Activated T-cell treated with anti-CD3 and anti-CD28 coated beads, Interleukin-2, amount 50 U/mL, for 24 hours (primary cell): ENCODE data around the gene IPCEF1.
"Not testable (repeated sequence)": the region's sequence is repeated elsewhere in the genome, so short reads cannot be mapped to it uniquely, and the experiment has no call there.

Experiments used
- DNase-seq: peaks from one replicate; pipeline ENCODE4 v3.0.0-alpha.2; 2020
- H3K27ac Mint-ChIP-seq: 2 replicates; pipeline ENCODE4 v1.8.0; 2020; ENCODE audit warnings: mild to moderate bottlenecking, mixed read lengths
- H3K27me3 Mint-ChIP-seq: 2 replicates; pipeline ENCODE4 v1.8.0; 2020; ENCODE audit warnings: mixed read lengths
- H3K36me3 Mint-ChIP-seq: 2 replicates; pipeline ENCODE4 v1.8.0; 2020; ENCODE audit warnings: low read depth, mixed read lengths
- H3K4me1 Mint-ChIP-seq: 2 replicates; pipeline ENCODE4 v1.8.0; 2020; ENCODE audit warnings: low read depth, mixed read lengths
- H3K4me3 Mint-ChIP-seq: 2 replicates; pipeline ENCODE4 v1.8.0; 2020; ENCODE audit warnings: mild to moderate bottlenecking, moderate library complexity, mixed read lengths
- H3K9me3 Mint-ChIP-seq: 2 replicates; pipeline ENCODE4 v1.8.0; 2020; ENCODE audit warnings: mixed read lengths

IPCEF1 gene

DNA sequence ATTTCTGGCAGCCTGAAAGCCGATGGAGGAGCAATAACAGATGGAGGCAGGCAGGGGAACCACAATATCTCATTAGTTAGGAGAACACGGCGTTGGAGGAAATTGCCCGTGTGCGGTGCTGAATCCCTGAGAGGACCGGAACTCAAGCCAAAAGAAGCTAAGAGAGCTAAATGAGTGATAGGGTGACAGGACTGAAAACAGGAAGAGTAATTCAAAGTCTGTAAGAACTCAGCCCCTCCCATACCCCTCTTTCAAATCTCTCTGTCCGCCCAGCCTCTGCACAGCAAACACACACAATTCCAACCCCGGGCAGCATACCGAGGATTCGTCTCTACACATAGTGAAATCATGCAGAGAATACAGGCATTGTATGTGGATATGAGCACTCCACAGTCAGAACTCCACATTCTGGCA is 2.6 kb upstream of the IPCEF1 start:
- Mint-ChIP-seq H3K4me3 (peak overlapping the region; percentile 7), H3K27ac (peak overlapping the region; percentile 20), H3K9me3 (peaks cover 4% of the 10 kb centered on the region), H3K4me1 (peaks cover 50% of the 10 kb centered on the region), H3K36me3 (no peaks in the 10 kb centered on the region), H3K27me3 (peaks cover 42% of the 10 kb centered on the region)
- DNase-seq = no peak

DNA sequence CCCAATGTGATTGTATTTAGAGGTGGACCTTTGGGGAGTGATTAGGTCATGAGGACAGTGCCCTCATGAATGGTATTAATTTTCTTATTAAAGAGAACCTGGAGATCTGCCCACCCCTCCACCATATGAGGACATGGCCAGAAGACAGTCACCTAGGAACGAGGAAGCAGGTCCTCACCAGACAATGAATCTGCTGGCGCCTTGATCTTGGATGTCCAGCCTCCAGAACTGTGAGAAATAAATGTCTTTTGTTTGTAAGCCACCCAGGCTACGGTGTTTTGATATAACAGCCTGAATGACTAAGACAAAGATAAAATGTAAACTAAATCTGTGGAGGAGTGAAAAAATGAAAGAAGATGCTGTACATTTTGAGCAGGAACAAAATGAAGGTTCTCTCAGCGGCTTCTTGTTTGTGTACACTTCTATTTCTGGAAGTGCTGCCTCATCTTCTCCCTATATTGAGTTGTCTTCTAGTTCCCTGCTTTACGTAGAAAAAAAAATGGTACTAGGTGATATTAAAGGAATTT is 1.5 kb upstream of the IPCEF1 start:
- no peaks in the 10 kb centered on the region for H3K36me3 Mint-ChIP-seq
- H3K27ac Mint-ChIP-seq = no peak overlapping the region

GRCh38 chr6:154356113-154356512 is 490 bp downstream of the IPCEF1 start:
- Mint-ChIP-seq H3K9me3 (peaks cover 4% of the 10 kb centered on the region), H3K36me3 (no peaks in the 10 kb centered on the region), H3K27ac (no peak overlapping the region), H3K27me3 (peaks cover 52% of the 10 kb centered on the region), H3K4me1 (peaks cover 69% of the 10 kb centered on the region), H3K4me3 (no peak overlapping the region)
- no peak for DNase-seq

More for the DNA sequence above, 1.5 kb upstream of the IPCEF1 start:
- Mint-ChIP-seq H3K9me3 (peaks cover 4% of the 10 kb centered on the region), H3K27me3 (peaks cover 44% of the 10 kb centered on the region), H3K4me3 (no peak overlapping the region), H3K4me1 (peaks cover 58% of the 10 kb centered on the region)
- no peak for DNase-seq

GRCh38 chr6:154354265-154354777 is 2.3 kb downstream of the IPCEF1 start:
- H3K4me1 Mint-ChIP-seq = peaks cover 53% of the 10 kb centered on the region

DNA sequence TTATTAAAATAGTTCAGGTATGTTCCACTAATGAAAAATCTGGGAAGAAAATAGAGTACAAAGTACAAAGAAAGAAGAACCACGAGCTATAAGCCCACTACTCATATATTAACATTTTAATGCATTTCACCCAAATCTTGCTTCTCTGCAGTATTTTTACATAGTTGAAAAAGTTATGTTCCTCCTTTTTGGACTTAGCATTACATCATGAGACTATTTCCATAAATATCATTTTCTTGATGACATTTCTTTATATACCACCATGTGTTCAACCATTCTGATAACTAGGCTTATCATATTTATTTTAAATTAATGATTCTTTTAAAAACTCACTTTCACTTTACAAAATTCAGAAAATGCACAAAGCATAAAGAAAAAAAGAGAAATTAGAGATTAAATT is 3.0 kb downstream of the IPCEF1 start:
- H3K27ac Mint-ChIP-seq = no peak overlapping the region
- no peaks in the 10 kb centered on the region for H3K36me3 Mint-ChIP-seq
- no peak overlapping the region for H3K4me3 Mint-ChIP-seq
- H3K9me3 Mint-ChIP-seq = no peaks in the 10 kb centered on the region
- H3K4me1 Mint-ChIP-seq = peaks cover 47% of the 10 kb centered on the region
- H3K27me3 Mint-ChIP-seq = peaks cover 39% of the 10 kb centered on the region
- DNase-seq = no peak

More at GRCh38 chr6:154354265-154354777, 2.3 kb downstream of the IPCEF1 start:
- Mint-ChIP-seq H3K9me3 (no peaks in the 10 kb centered on the region), H3K27ac (no peak overlapping the region), H3K4me3 (no peak overlapping the region), H3K27me3 (peaks cover 46% of the 10 kb centered on the region), H3K36me3 (no peaks in the 10 kb centered on the region)
- no peak for DNase-seq

- Mint-ChIP-seq H3K4me3 (no peak overlapping the region), H3K27me3 (peaks cover 38% of the 10 kb centered on the region), H3K27ac (no peak overlapping the region), H3K9me3 (no peaks in the 10 kb centered on the region), H3K4me1 (peaks cover 43% of the 10 kb centered on the region), H3K36me3 (no peaks in the 10 kb centered on the region)
- no peak for DNase-seq
Measured at GRCh38 chr6:154352898-154353585, 3.6 kb downstream of the IPCEF1 start.

- no peak overlapping the region for H3K4me3 Mint-ChIP-seq
- peaks cover 31% of the 10 kb centered on the region for H3K4me1 Mint-ChIP-seq
- H3K27ac Mint-ChIP-seq = no peak overlapping the region
- H3K9me3 Mint-ChIP-seq = peaks cover 2% of the 10 kb centered on the region
- no peak for DNase-seq
- no peaks in the 10 kb centered on the region for H3K36me3 Mint-ChIP-seq
- peaks cover 27% of the 10 kb centered on the region for H3K27me3 Mint-ChIP-seq
Measured at GRCh38 chr6:154350293-154350692, 6.3 kb downstream of the IPCEF1 start.

DNA sequence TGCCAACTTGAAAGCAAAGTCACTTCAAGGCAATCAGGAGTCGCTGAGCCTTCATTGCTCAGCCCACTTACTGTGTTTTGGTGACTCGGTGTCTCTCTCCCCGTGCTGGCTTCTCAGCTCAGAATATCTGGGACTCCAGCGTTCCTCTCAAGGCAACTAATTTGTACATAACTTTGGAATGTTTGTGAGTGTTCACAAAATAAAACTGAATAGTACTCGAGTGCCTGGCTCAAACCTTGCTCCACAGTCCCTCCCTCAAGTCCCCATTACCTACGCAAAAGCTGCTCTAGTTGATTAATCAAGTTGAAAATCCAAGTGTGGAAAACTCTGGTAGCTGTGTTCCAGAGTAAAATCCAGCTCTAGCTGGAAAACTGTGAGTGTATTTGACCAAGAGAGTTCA is 8.6 kb downstream of the IPCEF1 start:
- H3K4me3 Mint-ChIP-seq = no peak overlapping the region
- no peaks in the 10 kb centered on the region for H3K36me3 Mint-ChIP-seq
- peaks cover 11% of the 10 kb centered on the region for H3K4me1 Mint-ChIP-seq
- DNase-seq = no peak
- peaks cover 23% of the 10 kb centered on the region for H3K27me3 Mint-ChIP-seq
- H3K9me3 Mint-ChIP-seq = peaks cover 2% of the 10 kb centered on the region
- no peak overlapping the region for H3K27ac Mint-ChIP-seq

DNA sequence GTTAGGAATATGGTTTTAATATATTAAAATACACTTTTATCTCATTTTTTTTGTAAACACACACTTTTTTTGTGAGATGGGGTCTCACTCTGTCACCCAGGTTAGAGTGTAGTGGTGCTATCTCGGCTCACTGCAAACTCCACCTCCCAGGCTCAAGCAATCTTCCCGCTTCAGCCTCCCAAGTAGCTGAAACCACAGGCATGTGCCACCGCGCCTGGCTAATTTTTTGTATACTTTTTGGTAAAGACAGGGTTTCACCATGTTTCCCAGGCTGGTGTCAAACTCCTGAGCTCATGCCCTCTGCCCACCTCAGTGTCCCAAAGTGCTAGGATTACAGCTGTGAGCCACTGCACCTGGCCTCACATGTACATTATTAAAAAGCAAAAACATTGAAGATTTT is 10.8 kb downstream of the IPCEF1 start:
- H3K4me1 Mint-ChIP-seq = no peaks in the 10 kb centered on the region
- peaks cover 2% of the 10 kb centered on the region for H3K9me3 Mint-ChIP-seq
- H3K36me3 Mint-ChIP-seq = no peaks in the 10 kb centered on the region
- H3K27me3 Mint-ChIP-seq = peaks cover 17% of the 10 kb centered on the region
- no peak overlapping the region for H3K27ac Mint-ChIP-seq
- no peak overlapping the region for H3K4me3 Mint-ChIP-seq
- no peak for DNase-seq

DNA sequence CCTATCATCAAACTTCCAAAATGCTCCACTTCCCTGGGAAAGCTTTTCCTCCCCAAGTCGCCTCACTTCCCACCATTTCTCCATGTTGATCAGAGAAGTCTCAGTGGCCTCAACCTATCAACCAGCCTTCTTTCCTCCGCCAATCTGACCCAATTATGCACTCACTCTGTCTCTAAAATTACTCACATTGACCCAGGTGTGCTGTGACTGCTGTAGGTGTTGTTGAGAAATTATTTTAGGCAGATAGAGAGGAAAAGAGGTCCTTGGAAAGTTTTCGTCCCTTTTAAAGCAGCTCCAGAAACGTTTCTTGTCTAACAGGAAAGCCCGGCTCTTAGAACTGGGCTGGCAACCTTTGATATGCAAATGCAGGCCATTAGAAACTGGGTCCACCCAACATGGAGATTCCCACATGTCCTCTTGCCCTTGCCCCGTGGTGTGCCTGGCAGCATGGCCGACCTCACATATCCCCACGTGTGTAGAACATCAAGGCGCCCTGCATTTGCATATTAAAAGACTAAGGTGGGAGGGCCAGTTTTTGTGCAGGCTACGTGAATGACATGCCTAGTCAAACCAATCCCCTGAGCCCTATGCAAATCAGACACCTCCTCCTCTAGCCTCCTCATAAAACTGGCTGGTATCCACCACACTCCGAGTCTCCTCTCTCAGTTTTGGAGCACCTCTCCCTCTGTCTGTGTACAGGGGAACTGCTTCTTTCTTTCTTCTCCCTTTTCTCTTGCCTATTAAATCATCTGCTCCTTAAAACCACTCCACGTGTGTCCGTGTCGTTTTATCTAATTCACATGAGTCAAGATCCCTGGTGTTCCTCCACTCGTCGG is 12.9 kb downstream of the IPCEF1 start:
- no peak for DNase-seq

GRCh38 chr6:154341871-154342270 is 14.7 kb downstream of the IPCEF1 start:
- Mint-ChIP-seq H3K9me3 (peaks cover 2% of the 10 kb centered on the region), H3K4me3 (no peak overlapping the region), H3K27me3 (peaks cover 11% of the 10 kb centered on the region), H3K36me3 (no peaks in the 10 kb centered on the region), H3K27ac (no peak overlapping the region), H3K4me1 (peaks cover 3% of the 10 kb centered on the region)
- no peak for DNase-seq

More for the DNA sequence above, 12.9 kb downstream of the IPCEF1 start:
- H3K27ac Mint-ChIP-seq = no peak overlapping the region
- H3K27me3 Mint-ChIP-seq = peaks cover 17% of the 10 kb centered on the region
- H3K4me3 Mint-ChIP-seq = no peak overlapping the region
- H3K9me3 Mint-ChIP-seq = peaks cover 2% of the 10 kb centered on the region
- no peaks in the 10 kb centered on the region for H3K36me3 Mint-ChIP-seq
- no peaks in the 10 kb centered on the region for H3K4me1 Mint-ChIP-seq

- Mint-ChIP-seq H3K9me3 (peaks cover 2% of the 10 kb centered on the region), H3K27me3 (peaks cover 11% of the 10 kb centered on the region), H3K27ac (no peak overlapping the region), H3K4me3 (no peak overlapping the region), H3K4me1 (peaks cover 3% of the 10 kb centered on the region), H3K36me3 (no peaks in the 10 kb centered on the region)
- no peak for DNase-seq
Measured at GRCh38 chr6:154341336-154341735, 15.3 kb downstream of the IPCEF1 start.

DNA sequence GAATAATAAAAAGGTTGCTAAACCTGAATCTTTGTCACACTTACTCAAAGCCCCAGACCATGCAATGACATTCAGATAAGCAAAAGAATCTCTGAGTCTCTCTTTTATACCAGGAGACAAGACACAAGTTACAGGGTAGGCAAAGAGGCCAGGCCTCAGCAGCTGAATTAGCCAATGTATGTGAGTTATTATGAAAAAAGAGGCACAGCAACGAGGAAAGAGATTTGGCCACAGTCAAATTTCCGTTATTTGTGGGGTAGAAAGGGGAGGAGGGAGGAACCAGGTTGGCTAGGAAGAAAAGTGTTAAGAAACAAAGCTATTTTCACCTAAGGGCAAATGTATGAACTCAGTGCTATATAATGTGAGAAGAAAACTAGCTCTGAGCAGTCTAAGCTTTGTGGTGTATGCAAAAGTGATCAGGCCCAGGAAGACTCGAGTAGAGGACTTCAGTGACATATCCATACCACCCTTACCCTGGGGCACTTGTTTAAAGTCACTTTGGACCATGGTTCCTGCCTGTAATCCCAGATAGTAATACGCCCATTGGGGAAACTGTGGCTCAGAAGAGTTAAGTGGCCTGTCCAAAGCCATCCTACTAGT is 19.1 kb downstream of the IPCEF1 start:
- Mint-ChIP-seq H3K27ac (no peak overlapping the region), H3K27me3 (peaks cover 3% of the 10 kb centered on the region), H3K4me3 (no peak overlapping the region), H3K36me3 (no peaks in the 10 kb centered on the region), H3K9me3 (no peaks in the 10 kb centered on the region), H3K4me1 (peaks cover 3% of the 10 kb centered on the region)
- DNase-seq = no peak

DNA sequence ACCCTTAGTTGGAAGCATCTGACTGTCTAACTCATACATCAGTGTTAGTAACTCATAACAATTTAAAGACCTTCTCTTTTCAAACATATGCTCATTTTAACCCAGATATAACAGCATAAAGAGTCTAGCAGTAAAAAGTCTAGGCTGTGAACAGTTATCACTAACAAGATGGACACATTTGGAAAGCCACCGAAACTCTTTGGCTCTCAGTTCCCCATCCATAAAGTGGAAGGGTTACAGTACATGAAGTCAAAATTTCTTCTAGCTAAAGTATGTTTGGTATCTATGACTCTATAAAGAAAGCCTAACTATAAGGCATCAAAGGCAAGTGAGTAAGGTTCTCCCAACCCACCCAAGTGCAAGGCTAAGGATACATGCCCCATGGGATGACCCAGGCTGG is 22.5 kb downstream of the IPCEF1 start:
- not testable (repeated sequence) for H3K4me1 Mint-ChIP-seq, H3K27ac Mint-ChIP-seq, H3K9me3 Mint-ChIP-seq, DNase-seq, H3K36me3 Mint-ChIP-seq, H3K4me3 Mint-ChIP-seq, H3K27me3 Mint-ChIP-seq
